K562 (cell line): ENCODE measurements around the gene TMEM60. TPM values are rescaled to one million over a fixed set of nuclear protein-coding genes. Genes with fewer than 3 reads are reported as not detected.

Experiments used
- BRD4 ChIP-seq: fragments of 200-600 bp; sonication (generic); IDR thresholded peaks from 2 replicates; pipeline ENCODE4 v1.6.1; 2017; ENCODE audit warnings: inconsistent platforms
- DNMT1 ChIP-seq: fragments of 450-650 bp; IDR thresholded peaks from 2 replicates; pipeline ENCODE4 v1.6.1; 2016; ENCODE audit warnings: antibody characterized with exemption, mild to moderate bottlenecking
- FOXO4 ChIP-seq: fragments of 450-650 bp; formaldehyde crosslinking; IDR thresholded peaks from 2 replicates; pipeline ENCODE4 v1.4.0; 2020; ENCODE audit warnings: mild to moderate bottlenecking, moderate library complexity
- GATA2 ChIP-seq: sonication (generic); formaldehyde crosslinking; IDR thresholded peaks from 2 replicates; pipeline ENCODE4 v1.4.0; 2020; ENCODE audit warnings: mild to moderate bottlenecking, missing genetic modification reagents
- ID3 ChIP-seq, 2 experiments: fragments of 250-450 bp in 1 of 2; fragments of 450-650 bp in 1 of 2; sonication (Bioruptor Pico) in 1 of 2; IDR thresholded peaks; 2 replicates each; pipeline versions ENCODE4 v1.6.1 to v1.8.0; 2016 to 2021; ENCODE audit warnings: mild to moderate bottlenecking in 2 of 2, moderate library complexity in 2 of 2, missing compliant biosample characterization in 1 of 2, missing genetic modification characterization in 1 of 2
- IRF1 ChIP-seq: sonication (generic); formaldehyde crosslinking; IDR thresholded peaks from 2 replicates; pipeline ENCODE4 v1.8.0; 2022; ENCODE audit warnings: missing genetic modification reagents, mild to moderate bottlenecking, borderline replicate concordance
- KLF13 ChIP-seq: fragments of 450-650 bp; IDR thresholded peaks from 2 replicates; pipeline ENCODE4 v1.6.1; 2016; ENCODE audit warnings: missing genetic modification characterization, low read depth, mild to moderate bottlenecking, missing compliant biosample characterization, moderate library complexity, borderline replicate concordance
- MCM2 ChIP-seq: fragments of 450-650 bp; IDR thresholded peaks from 2 replicates; pipeline ENCODE4 v1.6.1; 2017; ENCODE audit warnings: low read depth, mild to moderate bottlenecking
- MTF1 ChIP-seq: fragments of 250-450 bp; sonication (Bioruptor Pico); IDR thresholded peaks from 2 replicates; pipeline ENCODE4 v1.9.0; 2021; ENCODE audit warnings: moderate library complexity, mild to moderate bottlenecking, inconsistent platforms, borderline replicate concordance
- NCOA1 ChIP-seq: fragments of 450-650 bp; IDR thresholded peaks from 2 replicates; pipeline ENCODE4 v1.6.1; 2016; ENCODE audit warnings: low read depth
- NFXL1 ChIP-seq: fragments of 450-650 bp; formaldehyde crosslinking; IDR thresholded peaks from 2 replicates; pipeline ENCODE4 v1.4.0; 2021; ENCODE audit warnings: mild to moderate bottlenecking
- RBM34 ChIP-seq: fragments of 200-400 bp; formaldehyde crosslinking; IDR thresholded peaks from 2 replicates; pipeline ENCODE4 v1.6.1; 2018; ENCODE audit warnings: low read length, borderline replicate concordance; ENCODE audit not compliant: insufficient read depth
- TAF9B ChIP-seq: fragments of 450-650 bp; IDR thresholded peaks from 2 replicates; pipeline ENCODE4 v1.6.1; 2018; ENCODE audit warnings: mild to moderate bottlenecking; ENCODE audit not compliant: partially characterized antibody
- U2AF2 ChIP-seq: fragments of 200-400 bp; formaldehyde crosslinking; optimal IDR thresholded peaks from 2 replicates; pipeline ENCODE3; 2017; ENCODE audit warnings: low read depth, mild to moderate bottlenecking, low read length
- ZNF165 ChIP-seq: fragments of 250-450 bp; sonication (Bioruptor Pico); IDR thresholded peaks from 2 replicates; pipeline ENCODE4 v1.4.0; 2020; ENCODE audit warnings: borderline replicate concordance
- ZNF197 ChIP-seq: fragments of 200-800 bp; sonication (Bioruptor generic); IDR thresholded peaks from 2 replicates; pipeline ENCODE4 v1.6.1; 2016; ENCODE audit warnings: low read depth, missing genetic modification characterization, missing compliant biosample characterization
- ZNF311 ChIP-seq: fragments of 250-450 bp; sonication (Bioruptor Pico); IDR thresholded peaks from 2 replicates; pipeline ENCODE4 v1.4.0; 2020; ENCODE audit warnings: mild to moderate bottlenecking, moderate library complexity
- polyA plus RNA-seq, 8 experiments: library from polyadenylated mRNA; depleted of rRNA in 4 of 8; stranded (reverse) in 5 of 8; unstranded in 3 of 8; fragments of >200 nt; fragmentation: Nextera tagmentation in 2 of 8; fragmentation: Illumina TruSeq in 1 of 8; extraction: Ambion mirVana in 2 of 8; extraction: Trizol in 1 of 8; gene quantifications; 2 replicates each; pipeline versions ENCODE4 v1.2.1 to v1.2.3, GENCODE V29; 2011 to 2014; ENCODE audit warnings: inconsistent platforms in 1 of 8, missing spikeins in 1 of 8
- total RNA-seq, 7 experiments: library from RNA; depleted of rRNA in 6 of 7; stranded (reverse); fragments of >200 nt in 6 of 7; fragmentation: Illumina TruSeq in 2 of 7; extraction: Trizol in 2 of 7; gene quantifications; 2 replicates each; pipeline versions ENCODE4 v1.2.1 to v1.2.3, GENCODE V29; 2011 to 2021; ENCODE audit warnings: low replicate concordance in 1 of 7
- TF ChIP-seq, protein P1 (sequence below): fragments of 450-650 bp; formaldehyde crosslinking; IDR thresholded peaks from 2 replicates; pipeline ENCODE4 v1.4.0; 2022; ENCODE audit warnings: missing genetic modification characterization

The TMEM60 gene
- total and polyA plus RNA-seq, 9 of the 15 experiments (the other 6 are each of a cell fraction or from before 2014, with no cell fraction given) = 12.5 to 140 (median 38.4) TPM

DNA sequence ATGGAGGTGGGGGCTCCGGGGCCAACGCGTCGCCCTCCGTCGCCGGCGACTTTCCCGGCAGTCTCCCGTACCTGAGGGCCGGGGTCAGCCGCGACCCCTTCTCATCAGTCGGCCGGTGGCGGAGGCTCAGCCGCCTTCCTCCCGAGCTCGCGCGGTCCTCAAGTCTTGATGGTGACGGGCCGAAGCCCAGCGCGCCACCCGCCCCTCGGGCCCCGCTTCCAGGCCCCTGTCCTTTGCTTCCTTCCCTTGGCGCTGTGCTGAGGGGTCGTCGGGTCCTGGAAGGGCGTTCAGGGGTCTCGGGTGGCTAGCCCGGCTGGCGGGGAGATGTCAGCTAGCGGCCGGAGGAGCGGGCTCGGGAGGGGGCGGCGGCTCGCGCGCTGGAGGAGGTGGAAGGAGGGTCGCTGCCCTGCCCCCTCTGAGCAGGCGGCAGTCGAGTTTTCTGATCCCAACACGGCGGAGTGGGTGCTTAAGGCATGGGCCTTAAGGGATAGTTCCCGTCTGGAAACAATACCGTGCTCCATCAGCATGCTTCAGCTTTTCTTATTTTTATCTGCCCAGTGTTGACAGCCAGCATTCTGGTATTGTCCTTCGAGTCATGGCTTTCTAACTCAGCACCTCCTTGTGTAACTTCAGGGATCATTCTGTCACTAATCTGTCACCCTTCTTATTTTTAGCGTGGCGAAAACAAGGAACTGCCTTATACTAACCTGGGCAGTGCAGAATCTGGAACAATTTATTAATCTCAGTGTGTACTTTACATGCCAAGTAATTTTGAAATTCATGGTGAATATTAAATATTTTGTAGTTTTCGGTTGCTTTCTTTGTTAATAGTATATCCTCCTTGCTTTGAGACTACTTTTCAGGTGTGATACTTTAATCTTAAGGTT, 1.1 kb upstream of the TMEM60 start (continued):
- TF ChIP-seq RBM34 (no peak), IRF1 (CRISPR knock-in tag) (no peak), MTF1 (CRISPR knock-in tag) (0 out of 2 replicates have a peak, but pooled peaks have one; percentile 28), ID3 (CRISPR knock-in tag; IDR thresholded peaks at IDR 0.05) (no peak), ID3 (tag; IDR thresholded peaks at IDR 0.05) (no peak; the same call in 1 of the 2 replicates), GATA2 (CRISPR knock-in tag) (0 out of 2 replicates have a peak, but pooled peaks have one; percentile 12), FOXO4 (CRISPR knock-in tag) (0 out of 2 replicates have a peak, but pooled peaks have one; percentile 22), U2AF2 (no peak), TAF9B (no peak), DNMT1 (0 out of 2 replicates have a peak, but pooled peaks have one; percentile 32), NCOA1 (no peak), ZNF197 (CRISPR knock-in tag) (no peak), NFXL1 (peak; percentile 60; the same call in 1 of the 2 replicates), BRD4 (0 out of 2 replicates have a peak, but pooled peaks have one; percentile 68), ZNF311 (CRISPR knock-in tag) (no peak), KLF13 (tag) (no peak), MCM2 (no peak), ZNF165 (0 out of 2 replicates have a peak, but pooled peaks have one; percentile 15)
- TF ChIP-seq, protein P1, sequence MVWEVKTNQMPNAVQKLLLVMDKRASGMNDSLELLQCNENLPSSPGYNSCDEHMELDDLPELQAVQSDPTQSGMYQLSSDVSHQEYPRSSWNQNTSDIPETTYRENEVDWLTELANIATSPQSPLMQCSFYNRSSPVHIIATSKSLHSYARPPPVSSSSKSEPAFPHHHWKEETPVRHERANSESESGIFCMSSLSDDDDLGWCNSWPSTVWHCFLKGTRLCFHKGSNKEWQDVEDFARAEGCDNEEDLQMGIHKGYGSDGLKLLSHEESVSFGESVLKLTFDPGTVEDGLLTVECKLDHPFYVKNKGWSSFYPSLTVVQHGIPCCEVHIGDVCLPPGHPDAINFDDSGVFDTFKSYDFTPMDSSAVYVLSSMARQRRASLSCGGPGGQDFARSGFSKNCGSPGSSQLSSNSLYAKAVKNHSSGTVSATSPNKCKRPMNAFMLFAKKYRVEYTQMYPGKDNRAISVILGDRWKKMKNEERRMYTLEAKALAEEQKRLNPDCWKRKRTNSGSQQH (CRISPR knock-in tag) = no peak
